ENCODE results near the gene UCP2.

The UCP2 gene

GRCh38 chr11:74009675-74010305, 27.1 kb upstream of the UCP2 start:
- TF ChIP-seq, protein P1, sequence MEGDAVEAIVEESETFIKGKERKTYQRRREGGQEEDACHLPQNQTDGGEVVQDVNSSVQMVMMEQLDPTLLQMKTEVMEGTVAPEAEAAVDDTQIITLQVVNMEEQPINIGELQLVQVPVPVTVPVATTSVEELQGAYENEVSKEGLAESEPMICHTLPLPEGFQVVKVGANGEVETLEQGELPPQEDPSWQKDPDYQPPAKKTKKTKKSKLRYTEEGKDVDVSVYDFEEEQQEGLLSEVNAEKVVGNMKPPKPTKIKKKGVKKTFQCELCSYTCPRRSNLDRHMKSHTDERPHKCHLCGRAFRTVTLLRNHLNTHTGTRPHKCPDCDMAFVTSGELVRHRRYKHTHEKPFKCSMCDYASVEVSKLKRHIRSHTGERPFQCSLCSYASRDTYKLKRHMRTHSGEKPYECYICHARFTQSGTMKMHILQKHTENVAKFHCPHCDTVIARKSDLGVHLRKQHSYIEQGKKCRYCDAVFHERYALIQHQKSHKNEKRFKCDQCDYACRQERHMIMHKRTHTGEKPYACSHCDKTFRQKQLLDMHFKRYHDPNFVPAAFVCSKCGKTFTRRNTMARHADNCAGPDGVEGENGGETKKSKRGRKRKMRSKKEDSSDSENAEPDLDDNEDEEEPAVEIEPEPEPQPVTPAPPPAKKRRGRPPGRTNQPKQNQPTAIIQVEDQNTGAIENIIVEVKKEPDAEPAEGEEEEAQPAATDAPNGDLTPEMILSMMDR (IDR thresholded peaks at IDR 0.05; ENCODE audit: insufficient read depth, missing control alignments): no peak
- FAIRE-seq: no peak
- DNase-seq (ENCODE audit: insufficient read length, low spot score): no peak

DNA sequence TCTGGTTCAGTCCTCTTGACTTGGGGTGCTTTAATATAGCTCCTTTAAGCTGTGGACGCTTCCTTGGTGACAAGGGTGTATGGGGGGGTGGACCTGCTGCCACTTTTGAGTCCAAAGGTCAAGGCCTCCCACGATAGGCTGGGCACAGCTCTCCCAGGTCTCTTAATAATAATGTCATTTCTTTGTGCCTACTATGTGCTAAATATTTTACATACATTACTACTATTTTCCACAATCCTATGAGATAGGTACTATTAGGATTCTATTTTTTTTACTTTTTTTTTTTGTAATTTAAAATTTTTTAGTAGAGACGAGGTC, 26.5 kb upstream of the UCP2 start:
- TF ChIP-seq, protein P1 (IDR thresholded peaks at IDR 0.05; ENCODE audit: insufficient read depth, missing control alignments): no peak
- DNase-seq (ENCODE audit: insufficient read length, low spot score) (no peak), FAIRE-seq (no peak)

DNA sequence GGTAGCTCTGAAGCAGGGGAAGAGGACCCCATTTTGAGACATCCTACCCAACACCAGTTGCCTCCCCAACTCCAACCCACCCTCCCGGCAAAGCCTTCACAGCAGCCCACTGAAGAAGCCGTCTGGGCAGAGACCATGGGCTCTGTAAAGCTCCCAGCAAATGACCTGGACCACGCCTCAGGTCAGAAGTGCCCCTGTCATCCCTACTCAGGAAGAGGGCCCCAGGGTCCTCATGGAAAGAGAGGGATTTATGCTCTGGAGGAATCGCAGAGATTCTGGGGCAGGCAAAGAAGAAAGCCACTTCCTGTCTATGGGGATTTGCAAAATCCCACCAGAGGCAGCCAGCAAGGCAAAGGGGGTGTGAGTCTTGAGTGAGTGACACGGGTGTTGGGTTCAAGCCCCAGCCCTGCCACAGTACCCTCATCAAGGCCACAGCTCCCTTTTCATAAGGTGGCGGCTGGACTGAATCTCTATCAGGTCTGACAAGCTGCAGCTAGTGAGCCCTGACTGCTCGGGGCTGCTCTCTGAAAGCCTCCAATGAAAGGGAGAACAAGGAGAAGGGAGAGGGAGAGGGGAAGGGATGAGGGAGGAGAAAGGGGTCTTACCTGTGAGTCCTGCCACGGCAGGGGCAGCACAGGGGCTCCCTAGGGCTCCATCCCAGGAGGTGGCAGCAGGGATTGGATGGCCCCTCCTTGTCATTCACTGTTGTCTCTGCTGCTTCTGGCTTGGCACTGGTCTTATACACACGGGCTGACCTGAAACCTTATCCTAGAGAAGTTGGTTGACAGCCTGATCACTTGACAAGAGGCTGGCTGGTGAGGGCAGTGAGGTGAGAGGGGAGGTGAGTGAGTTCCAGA, 26.0 kb upstream of the UCP2 start, which contains the start of gene UCP3:
UCP3 (minus strand) TSS at position 713 of the 857 bp plus-strand sequence. CDS start 2,043 bp downstream, outside the sequence.
- TF ChIP-seq, protein P1 (IDR thresholded peaks at IDR 0.05; ENCODE audit: insufficient read depth, missing control alignments): no peak
- FAIRE-seq (no peak), DNase-seq (ENCODE audit: insufficient read length, low spot score) (no peak)

DNA sequence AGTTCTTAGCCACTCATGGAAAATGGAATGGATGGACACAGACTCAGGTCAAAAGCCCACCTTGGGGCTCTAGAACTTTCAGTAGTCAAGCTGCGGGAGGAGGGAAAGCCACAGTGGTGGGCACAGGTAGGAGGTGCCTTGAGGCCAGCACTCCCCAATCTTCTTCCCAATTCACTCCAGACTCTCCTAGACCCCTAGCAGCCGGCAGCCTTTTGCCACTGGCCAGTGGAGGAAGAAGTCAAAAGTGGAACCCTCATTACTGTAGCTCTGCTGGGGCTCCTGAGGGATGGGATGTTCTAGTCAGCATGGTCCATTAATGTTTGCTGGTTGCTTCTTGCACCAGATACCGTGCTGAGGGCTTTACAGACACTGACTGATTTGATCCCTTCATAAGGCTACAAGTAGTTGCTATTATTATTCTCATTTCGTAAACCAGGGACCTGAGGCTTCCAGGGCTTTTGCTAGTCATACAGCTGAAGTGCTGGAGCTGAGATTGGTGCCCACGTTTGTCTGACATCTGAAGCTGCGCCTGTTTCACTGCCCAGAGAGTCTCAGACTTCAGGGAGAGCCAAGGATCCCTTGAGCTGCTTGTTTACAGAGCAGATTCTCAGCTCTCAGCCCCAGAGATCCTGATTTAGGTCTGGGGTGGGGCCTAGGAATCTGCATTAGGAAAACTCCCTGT, 25.2 kb upstream of the UCP2 start:
- TF ChIP-seq, protein P1 (IDR thresholded peaks at IDR 0.05; ENCODE audit: insufficient read depth, missing control alignments): no peak
- FAIRE-seq (no peak), DNase-seq (ENCODE audit: insufficient read length, low spot score) (no peak)

DNA sequence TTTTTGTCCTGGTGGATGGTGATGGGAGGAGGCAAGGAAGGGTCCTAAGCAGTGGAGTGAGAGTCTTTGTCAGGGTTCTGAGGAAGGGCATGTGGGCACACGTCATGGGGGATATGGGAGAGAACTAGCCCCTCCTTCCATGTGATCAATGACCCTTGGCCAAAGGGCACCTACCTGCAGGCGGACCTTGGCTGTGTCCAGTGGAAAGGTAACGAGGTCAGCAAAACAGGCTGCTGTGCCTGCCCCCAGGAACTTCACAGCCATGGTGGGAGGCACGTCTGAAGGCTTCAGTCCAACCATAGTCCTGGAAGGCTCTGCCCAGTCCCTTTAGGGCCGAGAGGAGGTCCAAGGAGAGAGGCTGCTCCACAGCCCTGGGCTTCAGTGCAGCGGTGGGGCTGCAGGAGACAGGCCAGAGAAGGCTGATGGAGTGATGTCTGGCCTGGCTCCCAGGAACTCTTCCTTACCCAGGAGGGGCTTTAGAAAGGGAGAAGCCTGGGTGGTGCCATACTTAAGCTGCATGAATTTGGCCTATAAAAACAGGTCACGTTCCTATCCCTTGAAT, 24.2 kb upstream of the UCP2 start:
- TF ChIP-seq, protein P1 (IDR thresholded peaks at IDR 0.05; ENCODE audit: insufficient read depth, missing control alignments): no peak
- FAIRE-seq (no peak), DNase-seq (ENCODE audit: insufficient read length, low spot score) (no peak)

DNA sequence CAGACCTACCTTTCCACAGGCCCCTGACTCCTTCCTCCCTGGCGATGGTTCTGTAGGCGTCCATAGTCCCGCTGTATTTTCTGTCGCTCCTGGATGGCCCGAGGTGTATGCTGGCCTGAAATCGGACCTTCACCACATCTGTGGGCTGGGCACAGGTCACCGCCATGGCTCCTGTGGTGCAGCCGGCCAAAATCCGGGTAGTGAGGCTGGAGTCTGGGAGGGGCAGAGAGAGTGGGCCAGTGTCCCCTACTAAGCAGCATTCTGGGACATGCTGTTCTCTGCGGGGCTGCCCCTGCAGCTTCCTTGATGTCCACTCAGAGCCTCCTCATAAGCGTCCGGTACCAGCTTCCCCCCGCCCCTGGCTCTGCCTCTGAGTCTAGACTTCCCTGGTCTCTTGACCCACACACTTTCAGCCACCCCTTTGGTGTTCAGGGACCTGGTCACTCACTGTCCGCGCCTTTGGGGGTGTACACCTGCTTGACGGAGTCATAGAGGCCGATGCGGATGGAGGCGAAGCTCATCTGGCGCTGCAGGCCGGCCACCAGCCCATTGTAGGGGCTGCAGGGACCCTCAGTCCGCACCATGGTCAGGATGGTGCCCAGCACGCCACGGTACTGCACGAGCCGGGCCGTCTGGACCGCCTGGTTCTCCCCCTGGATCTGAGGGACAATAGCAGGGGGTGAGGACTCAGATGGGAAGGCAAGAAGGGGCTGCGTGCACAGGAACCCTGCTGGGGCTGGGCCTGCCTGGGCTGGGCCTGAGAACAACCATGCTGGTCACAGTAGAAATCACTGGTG, 23.3 kb upstream of the UCP2 start:
- FAIRE-seq (no peak), DNase-seq (ENCODE audit: insufficient read length, low spot score) (no peak)
- TF ChIP-seq, protein P1 (IDR thresholded peaks at IDR 0.05; ENCODE audit: insufficient read depth, missing control alignments): no peak

All from D721Med (cell line).